BLaER1 (cell line): ENCODE results near the gene POU2F2.

Experiments
- H3K27ac ChIP-seq: shearing (Covaris generic); formaldehyde crosslinking; 2 replicates; pipeline ENCODE4 v1.8.1; 2022
- H3K27me3 ChIP-seq: shearing (Covaris generic); formaldehyde crosslinking; 2 replicates; pipeline ENCODE4 v1.8.1; 2022
- H3K36me3 ChIP-seq: shearing (Covaris generic); formaldehyde crosslinking; 2 replicates; pipeline ENCODE4 v1.8.1; 2022
- H3K4me1 ChIP-seq: shearing (Covaris generic); formaldehyde crosslinking; 2 replicates; pipeline ENCODE4 v1.8.1; 2022
- H3K4me2 ChIP-seq: shearing (Covaris generic); formaldehyde crosslinking; 2 replicates; pipeline ENCODE4 v1.8.1; 2022
- H3K4me3 ChIP-seq: shearing (Covaris generic); formaldehyde crosslinking; 2 replicates; pipeline ENCODE4 v1.8.1; 2022
- H3K9ac ChIP-seq: shearing (Covaris generic); formaldehyde crosslinking; 2 replicates; pipeline ENCODE4 v1.8.1; 2022
- H3K9me3 ChIP-seq: shearing (Covaris generic); formaldehyde crosslinking; 2 replicates; pipeline ENCODE4 v1.8.1; 2022
- H4K20me1 ChIP-seq: shearing (Covaris generic); formaldehyde crosslinking; 2 replicates; pipeline ENCODE4 v1.8.1; 2022
- Cebpa-rat ChIP-seq: shearing (Covaris generic); IDR thresholded peaks from 2 replicates; pipeline ENCODE4 v1.8.1; 2022

Gene POU2F2

DNA sequence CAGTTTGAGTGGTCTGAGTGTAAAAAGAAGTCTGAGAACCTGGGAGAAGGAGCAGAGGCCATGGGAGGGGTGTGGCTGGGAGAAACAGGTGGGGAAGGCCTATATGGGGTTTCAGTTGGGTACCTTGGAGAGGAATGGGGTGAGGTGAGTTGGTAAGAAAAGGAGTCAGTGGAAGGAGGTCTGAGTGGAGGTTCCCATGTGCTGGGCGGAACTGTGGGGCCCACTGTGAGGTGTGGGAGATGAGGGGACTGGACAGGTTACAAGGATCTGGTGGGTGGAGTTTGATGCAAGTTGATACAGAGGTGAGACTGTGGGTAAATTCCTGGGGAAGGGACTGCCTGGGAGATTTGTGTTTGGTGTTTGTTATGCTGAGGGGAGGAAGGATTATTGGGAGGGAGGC, 54.2 kb downstream of the POU2F2 start:
- Histone ChIP-seq H3K36me3 (peaks cover 55% of the 10 kb centered on the region), H3K27ac (0 out of 2 replicates have a peak overlapping the region, but pooled peaks have one; percentile 91), H3K9me3 (no peaks in the 10 kb centered on the region), H3K9ac (peak overlapping the region; percentile 89), H3K27me3 (no peaks in the 10 kb centered on the region), H4K20me1 (peaks cover 67% of the 10 kb centered on the region), H3K4me3 (peak overlapping the region; percentile 76; the same call in 1 of the 2 replicates), H3K4me2 (peak overlapping the region; percentile 99), H3K4me1 (peaks cover 53% of the 10 kb centered on the region)
- TF ChIP-seq Cebpa-rat: no peak

GRCh38 chr19:42076380-42076944, 55.8 kb downstream of the POU2F2 start:
- H3K4me1 ChIP-seq: peaks cover 52% of the 10 kb centered on the region
- peak overlapping the region; percentile 91 for H3K27ac ChIP-seq
- H3K9me3 ChIP-seq: no peaks in the 10 kb centered on the region
- peak overlapping the region; percentile 99 for H3K4me2 ChIP-seq
- TF ChIP-seq Cebpa-rat: no peak
- H4K20me1 ChIP-seq: peaks cover 52% of the 10 kb centered on the region
- H3K27me3 ChIP-seq: no peaks in the 10 kb centered on the region
- H3K9ac ChIP-seq: peak overlapping the region; percentile 89
- H3K36me3 ChIP-seq: peaks cover 41% of the 10 kb centered on the region
- H3K4me3 ChIP-seq: peak overlapping the region; percentile 76

- Histone ChIP-seq H3K27me3 (no peaks in the 10 kb centered on the region), H3K27ac (peak within 1 kb of the TSS; percentile 96), H3K4me2 (peak within 1 kb of the TSS; percentile 99), H3K9me3 (no peaks in the 10 kb centered on the region), H3K4me1 (peaks cover 52% of the 10 kb centered on the region), H3K4me3 (peak within 1 kb of the TSS; percentile 76), H3K9ac (peak within 1 kb of the TSS; percentile 93), H3K36me3 (peaks cover 34% of the 10 kb centered on the region), H4K20me1 (peaks cover 45% of the 10 kb centered on the region)
- no peak for TF ChIP-seq Cebpa-rat
Measured at GRCh38 chr19:42075616-42076379, 56.4 kb downstream of the POU2F2 start, which contains the start of gene ZNF574. Gene ZNF574, plus strand, starts transcription at chr19:42076166. Its CDS starts 2,441 bp downstream, at chr19:42078607.

DNA sequence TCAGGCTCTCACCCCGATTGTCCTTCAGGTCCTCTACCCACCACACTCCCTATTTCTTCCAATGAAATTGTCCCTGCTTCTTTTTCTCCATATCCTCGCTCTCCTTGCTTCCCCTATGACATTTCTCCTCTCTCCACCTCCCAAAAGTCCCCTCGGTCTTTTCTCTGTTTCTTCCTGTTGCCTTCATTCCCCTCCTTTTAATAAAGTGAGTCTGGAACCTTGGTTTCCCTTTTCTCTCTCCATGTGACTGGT, 57.0 kb downstream of the POU2F2 start:
- Histone ChIP-seq H3K27ac (peak overlapping the region; percentile 96), H3K27me3 (no peaks in the 10 kb centered on the region), H3K36me3 (peaks cover 29% of the 10 kb centered on the region), H3K9ac (peak overlapping the region; percentile 93), H3K9me3 (no peaks in the 10 kb centered on the region), H4K20me1 (peaks cover 40% of the 10 kb centered on the region), H3K4me3 (peak overlapping the region; percentile 76), H3K4me2 (peak overlapping the region; percentile 96), H3K4me1 (peaks cover 52% of the 10 kb centered on the region)
- TF ChIP-seq Cebpa-rat: no peak

DNA sequence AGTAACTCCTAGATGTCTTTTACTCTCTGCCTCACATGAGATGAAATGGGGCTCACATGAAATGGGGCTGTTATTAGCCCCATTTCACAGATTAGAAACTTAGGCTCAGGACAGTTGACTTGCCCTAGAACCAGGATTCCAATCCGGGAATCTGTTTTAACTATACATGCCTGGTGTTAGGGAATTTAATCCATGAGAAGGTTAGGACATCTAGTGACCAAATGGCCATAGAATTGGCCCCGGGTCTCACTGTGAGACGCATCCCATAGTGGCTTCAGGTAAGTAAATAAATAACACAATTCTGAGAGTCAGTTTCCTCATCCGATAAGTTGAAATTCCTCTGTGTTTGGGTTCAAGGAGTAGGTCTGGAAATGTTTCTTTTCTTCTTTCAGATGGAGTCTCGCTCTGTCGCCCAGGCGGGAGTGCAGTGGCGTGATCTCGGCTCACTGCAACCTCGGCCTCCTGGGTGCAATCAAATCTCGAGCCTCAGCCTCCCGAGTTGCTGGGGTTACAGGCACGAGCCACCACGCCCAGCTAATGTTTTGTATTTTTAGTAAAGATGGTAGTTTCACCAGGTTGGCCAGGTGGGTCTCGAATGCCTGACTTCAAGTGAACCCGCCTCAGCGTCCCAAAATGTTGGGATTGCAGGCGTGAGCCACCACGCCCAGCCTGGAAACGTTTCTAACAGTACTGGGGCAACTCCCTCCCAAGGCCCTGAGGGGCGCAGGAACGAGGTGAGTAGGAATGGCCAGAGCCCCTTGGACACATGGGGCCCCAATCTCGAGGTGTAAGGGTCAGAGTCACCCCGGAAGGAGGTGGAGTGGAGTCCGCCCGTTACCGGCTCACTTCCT, 57.5 kb downstream of the POU2F2 start:
- H3K27ac ChIP-seq: peak overlapping the region; percentile 96
- H3K4me2 ChIP-seq: peak overlapping the region; percentile 96
- no peaks in the 10 kb centered on the region for H3K9me3 ChIP-seq
- TF ChIP-seq Cebpa-rat: no peak
- peaks cover 35% of the 10 kb centered on the region for H4K20me1 ChIP-seq
- H3K9ac ChIP-seq: peak overlapping the region; percentile 93
- peaks cover 54% of the 10 kb centered on the region for H3K4me1 ChIP-seq
- H3K27me3 ChIP-seq: no peaks in the 10 kb centered on the region
- peak overlapping the region; percentile 76 for H3K4me3 ChIP-seq
- peaks cover 24% of the 10 kb centered on the region for H3K36me3 ChIP-seq

DNA sequence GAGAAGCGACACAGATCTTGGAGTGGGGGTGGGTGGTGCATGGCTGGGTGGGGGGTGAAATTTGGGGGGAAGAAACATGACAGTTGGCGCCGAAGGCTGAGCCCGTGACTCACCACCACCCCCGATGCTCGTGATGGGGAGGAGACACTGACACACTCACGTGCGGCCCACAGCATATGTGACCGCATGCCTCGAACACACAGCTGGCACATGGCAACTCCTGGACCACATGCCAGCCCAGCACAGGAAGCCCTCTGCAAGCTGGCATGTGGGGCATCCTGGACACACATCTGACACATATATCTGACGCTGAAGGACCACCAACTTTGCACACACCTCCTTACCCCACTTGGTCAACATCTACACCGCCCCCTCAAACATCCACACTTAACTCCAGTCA, 61.0 kb downstream of the POU2F2 start:
- Histone ChIP-seq H4K20me1 (peaks cover 22% of the 10 kb centered on the region), H3K4me1 (peaks cover 61% of the 10 kb centered on the region), H3K4me3 (no peak overlapping the region), H3K9me3 (no peaks in the 10 kb centered on the region), H3K4me2 (peak overlapping the region; percentile 97), H3K9ac (no peak overlapping the region), H3K27me3 (no peaks in the 10 kb centered on the region), H3K36me3 (no peaks in the 10 kb centered on the region; the same call in 1 of the 2 replicates), H3K27ac (no peak overlapping the region)
- TF ChIP-seq Cebpa-rat: no peak

- peak within 1 kb of the TSS; percentile 97 for H3K4me2 ChIP-seq
- H4K20me1 ChIP-seq: peaks cover 37% of the 10 kb centered on the region
- H3K9ac ChIP-seq: peak within 1 kb of the TSS; percentile 84
- peaks cover 11% of the 10 kb centered on the region for H3K36me3 ChIP-seq
- no peaks in the 10 kb centered on the region for H3K9me3 ChIP-seq
- H3K4me3 ChIP-seq: peak within 1 kb of the TSS; percentile 73
- no peak for TF ChIP-seq Cebpa-rat
- no peaks in the 10 kb centered on the region for H3K27me3 ChIP-seq
- H3K27ac ChIP-seq: peak within 1 kb of the TSS; percentile 89
- H3K4me1 ChIP-seq: peaks cover 71% of the 10 kb centered on the region
Measured at GRCh38 chr19:42069619-42070351, 62.5 kb downstream of the POU2F2 start, which contains the start of gene GRIK5. Gene GRIK5, minus strand, starts transcription at chr19:42070206. Its CDS starts 4,436 bp downstream, at chr19:42065770.

- H3K9me3 ChIP-seq: no peaks in the 10 kb centered on the region
- peaks cover 44% of the 10 kb centered on the region for H4K20me1 ChIP-seq
- peak overlapping the region; percentile 84 for H3K9ac ChIP-seq
- peaks cover 71% of the 10 kb centered on the region for H3K4me1 ChIP-seq
- peak overlapping the region; percentile 73 for H3K4me3 ChIP-seq
- TF ChIP-seq Cebpa-rat: no peak
- H3K27me3 ChIP-seq: no peaks in the 10 kb centered on the region
- peaks cover 19% of the 10 kb centered on the region for H3K36me3 ChIP-seq
- peak overlapping the region; percentile 89 for H3K27ac ChIP-seq
- peak overlapping the region; percentile 97 for H3K4me2 ChIP-seq
Measured at GRCh38 chr19:42068756-42069571, 63.3 kb downstream of the POU2F2 start.
